AG08396 (cell line): Measurements from ENCODE around the gene PBX4.

Experiments used
- DNase-seq: peaks from one replicate; pipeline ENCODE4 v3.0.0; 2012; ENCODE audit warnings: low spot score, mixed read lengths

PBX4 gene

DNA sequence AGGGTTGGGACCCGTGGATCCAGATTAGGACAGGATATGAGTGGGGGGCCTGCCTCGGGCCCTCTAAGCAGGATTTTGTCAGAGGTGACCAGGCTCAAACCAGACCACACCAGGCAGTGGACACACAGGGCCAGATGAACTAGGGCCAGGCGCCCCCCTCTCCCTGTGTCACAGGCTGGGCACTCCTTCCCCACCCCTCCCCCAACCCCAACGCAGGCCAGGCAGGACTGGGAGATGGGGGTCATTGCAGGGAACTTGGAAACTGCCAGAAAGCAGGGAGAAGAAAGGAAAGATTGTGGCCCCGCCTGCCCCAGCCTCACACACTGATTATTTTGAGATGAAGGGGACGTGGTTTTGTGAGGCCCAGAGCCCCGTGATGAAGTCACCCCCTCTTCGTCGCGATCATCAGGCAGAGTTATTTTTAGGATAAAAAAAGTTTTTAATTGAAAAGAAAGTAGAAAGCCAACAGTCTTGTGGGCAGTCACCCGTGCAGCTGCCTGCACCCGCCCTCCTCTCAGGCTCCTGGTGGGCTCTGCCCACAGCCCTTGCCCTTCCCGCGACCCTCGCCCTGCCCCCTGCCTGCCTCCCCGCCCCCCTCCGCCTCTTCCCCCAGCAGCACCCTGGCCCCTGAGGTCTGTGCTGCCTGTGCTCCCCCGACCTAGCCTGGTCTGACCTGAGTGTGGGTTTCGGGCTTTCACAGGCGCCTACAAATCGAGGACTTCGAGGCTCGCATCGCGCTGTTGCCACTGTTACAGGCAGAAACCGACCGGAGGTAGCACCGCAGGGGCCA, 91.7 kb downstream of the PBX4 start:
- no peak for DNase-seq

DNA sequence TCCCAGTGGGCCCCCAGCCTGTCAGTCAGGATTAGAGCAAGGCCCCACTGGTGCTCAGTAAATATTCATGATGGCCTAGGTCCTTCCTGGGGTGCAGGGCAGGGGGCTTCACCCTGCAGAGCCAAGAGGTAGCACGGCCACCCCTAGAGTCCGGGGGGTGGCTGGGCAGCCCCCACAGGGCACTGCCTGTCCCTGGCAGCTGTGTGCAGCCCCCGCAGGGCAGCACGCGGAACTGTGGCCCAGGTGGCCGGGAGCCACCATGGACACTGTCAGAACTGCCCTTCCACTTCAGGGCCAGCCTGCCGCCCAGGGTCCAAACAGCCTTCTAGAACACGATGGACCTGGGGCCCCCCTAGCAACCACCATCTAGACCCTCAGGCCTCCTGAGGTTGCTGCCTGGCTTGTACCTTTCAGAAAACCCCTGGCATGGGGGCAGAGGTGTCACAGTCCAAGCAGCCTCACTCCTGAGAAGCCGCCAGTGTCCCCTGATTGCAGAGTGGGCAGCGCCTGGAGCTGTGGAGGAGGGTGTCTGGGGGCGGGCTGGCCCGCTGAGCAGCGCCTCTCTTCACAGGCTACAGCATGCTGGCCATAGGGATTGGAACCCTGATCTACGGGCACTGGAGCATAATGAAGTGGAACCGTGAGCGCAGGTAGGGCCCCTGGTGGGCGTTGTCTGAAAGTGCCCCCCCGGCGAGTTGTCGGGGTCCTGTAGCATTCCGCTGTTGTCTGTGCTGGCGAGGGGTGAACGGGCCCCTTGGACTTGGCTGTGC, 92.7 kb downstream of the PBX4 start:
- DNase-seq, result no peak

DNA sequence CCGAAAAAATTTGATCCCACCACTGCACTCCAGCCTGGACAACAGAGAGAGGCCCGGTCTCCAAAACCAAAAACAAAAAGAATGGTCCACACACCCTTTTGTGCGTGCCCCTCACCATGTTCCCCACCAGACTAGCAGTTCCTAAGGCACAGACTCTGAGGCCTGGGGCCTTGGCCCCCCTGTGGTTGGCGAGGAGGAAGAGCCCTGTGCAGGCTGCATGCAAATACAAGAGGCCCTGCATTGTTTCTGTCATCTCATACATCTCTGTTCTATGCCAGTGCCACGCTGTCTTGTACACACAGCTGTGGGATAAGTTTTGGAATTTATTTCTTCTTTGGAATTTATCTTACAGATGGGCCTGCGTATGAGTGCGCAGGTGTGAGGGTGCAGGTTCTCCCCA, 94.4 kb downstream of the PBX4 start:
- no peak for DNase-seq

GRCh38 chr19:19523177-19523576, 95.3 kb downstream of the PBX4 start:
- no peak for DNase-seq

DNA sequence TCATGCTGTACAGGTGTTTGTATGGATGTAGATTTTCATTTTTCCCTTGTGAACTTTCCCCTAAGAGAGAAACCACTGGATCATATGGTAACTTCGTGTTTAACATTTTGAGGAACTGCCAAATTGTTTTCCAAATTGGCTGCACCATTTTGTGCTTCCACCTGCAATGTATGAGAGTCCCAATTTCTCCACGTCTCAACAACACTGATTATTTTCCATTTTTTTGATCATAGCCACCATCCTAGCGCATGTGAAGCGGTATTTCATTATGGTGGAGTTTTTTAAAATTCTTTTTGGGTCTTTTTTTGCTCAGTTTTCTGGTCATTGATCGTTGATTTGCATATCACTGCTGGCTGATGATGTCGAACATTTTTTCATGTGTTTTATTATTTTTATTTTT, 97.5 kb downstream of the PBX4 start:
- no peak for DNase-seq

- DNase-seq, result no peak
Observed at GRCh38 chr19:19517235-19517619, 101.3 kb downstream of the PBX4 start.

DNA sequence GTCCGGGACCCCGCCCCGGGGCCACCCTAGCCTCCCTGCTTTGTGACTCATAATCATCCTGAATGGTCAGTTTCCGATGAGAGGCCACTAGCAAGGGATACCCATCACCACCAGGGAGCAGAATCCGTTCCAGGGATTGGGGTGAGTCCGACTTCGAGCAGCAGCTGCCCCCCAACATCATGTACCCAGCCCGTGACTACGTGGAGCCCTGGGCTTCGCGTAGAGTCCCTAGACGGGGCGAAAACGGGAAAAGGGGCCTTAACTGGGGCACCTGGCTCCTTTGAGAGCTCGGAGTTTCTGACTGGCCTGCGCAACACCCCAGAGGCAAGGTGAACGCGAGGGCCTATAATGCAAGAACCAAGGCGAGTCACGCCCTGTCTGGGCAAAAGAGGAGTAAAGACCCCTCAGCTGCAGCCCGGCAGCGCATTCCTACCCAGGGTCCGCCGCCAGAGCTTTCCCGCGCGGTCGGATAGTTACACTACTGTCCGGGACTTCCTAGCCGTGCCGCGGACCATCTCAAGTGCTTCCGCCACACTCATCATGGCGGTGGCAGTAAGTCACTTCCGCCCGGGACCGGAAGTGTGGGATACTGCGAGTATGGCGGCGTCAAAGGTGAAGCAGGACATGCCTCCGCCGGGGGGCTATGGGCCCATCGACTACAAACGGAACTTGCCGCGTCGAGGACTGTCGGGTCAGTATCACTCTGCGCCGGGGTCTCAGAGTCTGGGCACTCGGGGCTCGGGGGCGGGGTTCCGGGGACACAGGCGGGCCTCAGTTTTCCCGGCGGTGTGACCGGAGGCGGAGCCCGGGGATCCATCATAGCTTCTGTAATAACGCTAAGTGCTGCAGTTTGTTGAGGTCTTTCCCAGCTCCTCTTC, 102.6 kb downstream of the PBX4 start, which contains the start of gene NDUFA13:
Gene NDUFA13 (plus strand): TSS at position 584 of the 878 bp plus-strand sequence. CDS start 14 bp downstream, at position 598.
- DNase-seq, result peak; percentile 95

DNA sequence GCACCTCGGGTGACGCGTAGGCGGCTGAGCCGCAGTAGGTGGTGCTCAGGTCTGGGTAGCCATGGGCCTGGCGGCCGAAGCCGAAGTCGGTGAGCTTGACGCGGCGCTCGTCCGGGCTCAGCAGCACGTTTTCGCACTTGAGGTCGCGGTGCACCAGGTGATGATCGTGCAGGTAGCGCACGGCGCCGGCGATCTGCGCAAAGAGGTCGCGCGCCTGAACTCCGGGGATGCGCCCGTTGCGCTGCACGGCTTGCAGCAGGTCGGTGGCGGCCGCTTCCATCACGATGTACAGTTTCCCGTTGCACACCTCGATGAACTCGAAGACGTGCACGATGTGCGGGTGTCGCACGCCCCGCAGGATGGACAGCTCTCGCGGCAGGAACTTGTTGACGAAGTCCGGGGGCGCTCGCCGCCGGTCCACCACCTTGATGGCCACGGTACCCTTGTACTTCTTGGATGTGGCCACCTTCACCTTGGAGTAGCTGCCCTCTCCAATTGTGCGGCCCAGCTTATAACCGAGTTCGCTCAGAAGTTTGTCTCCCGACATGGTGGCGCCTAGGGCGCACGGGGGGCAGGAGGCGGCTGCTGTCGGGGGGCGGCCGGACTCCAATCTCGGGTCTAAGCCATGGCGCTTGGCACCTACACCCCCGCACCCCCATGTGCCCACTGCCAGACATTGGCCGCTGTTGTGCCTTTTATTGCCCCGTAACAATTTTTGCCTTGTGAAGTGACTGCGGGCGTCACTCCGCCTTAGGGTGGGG, 103.4 kb downstream of the PBX4 start, which contains the start of gene TSSK6:
Gene TSSK6 (minus strand): TSS at position 668 of the 761 bp plus-strand sequence. CDS start 121 bp downstream, at position 547.
- no peak for DNase-seq

- DNase-seq, result no peak
Observed at GRCh38 chr19:19514215-19514657, 104.3 kb downstream of the PBX4 start.

- no peak for DNase-seq
Observed at GRCh38 chr19:19513682-19514081, 104.8 kb downstream of the PBX4 start.
